OCI-LY7 (cell line): Measurements from ENCODE around the gene BRIP1. TPM values are rescaled to one million over a fixed set of nuclear protein-coding genes. Genes with fewer than 3 reads are reported as not detected.

ENCODE experiments used
- BruUV-seq: library from RNA; stranded (reverse); fragments of 400-500 nt; replicated peaks from 2 replicates; lab custom pipeline; 2021; lab: Mats Ljungman, UMichigan
- CTCF ChIA-PET: fragments of 300-600 bp; sonication (Branson Sonifier 250); formaldehyde crosslinking; loops from one replicate; lab custom pipeline; 2022; ENCODE audit warnings: antibody characterized with exemption; ENCODE audit not compliant: unreplicated experiment; lab: Charles Lee
- POLR2A ChIA-PET: fragments of 300-600 bp; sonication (Branson Sonifier 250); formaldehyde crosslinking; loops from one replicate; lab custom pipeline; 2022; ENCODE audit warnings: antibody characterized with exemption; lab: Charles Lee
- DNase-seq: peaks from one replicate; pipeline ENCODE4 v3.0.0-alpha.2; 2015; ENCODE audit warnings: low spot score
- H2AFZ ChIP-seq: fragments of 200-600 bp; sonication (generic), shearing (Covaris generic); 2 replicates; pipeline ENCODE4 v1.6.1; 2014; ENCODE audit warnings: mild to moderate bottlenecking, antibody characterized with exemption, low read length, moderate library complexity
- H3K27ac ChIP-seq: fragments of 200-600 bp; sonication (generic); 2 replicates; pipeline ENCODE4 v1.5.1; 2014; ENCODE audit warnings: mixed run types, low read depth, mild to moderate bottlenecking, moderate library complexity, low read length, inconsistent platforms; ENCODE audit not compliant: poor library complexity, severe bottlenecking
- H3K36me3 ChIP-seq: fragments of 200-600 bp; sonication (generic); 2 replicates; pipeline ENCODE4 v1.6.1; 2014; ENCODE audit warnings: mild to moderate bottlenecking, antibody characterized with exemption, low read length, moderate library complexity, mixed read lengths; ENCODE audit not compliant: insufficient read depth
- H3K4me1 ChIP-seq: fragments of 200-600 bp; sonication (generic); 2 replicates; pipeline ENCODE4 v1.5.1; 2014; ENCODE audit warnings: mild to moderate bottlenecking, low read length; ENCODE audit not compliant: insufficient read depth, poor library complexity, severe bottlenecking
- H3K4me2 ChIP-seq: fragments of 200-600 bp; sonication (generic); 2 replicates; pipeline ENCODE4 v1.6.1; 2014; ENCODE audit warnings: mild to moderate bottlenecking, low read length
- H3K4me3 ChIP-seq: fragments of 200-600 bp; sonication (generic); 2 replicates; pipeline ENCODE4 v1.5.1; 2014; ENCODE audit warnings: mild to moderate bottlenecking, low read depth, low read length; ENCODE audit not compliant: poor library complexity, severe bottlenecking
- H3K79me2 ChIP-seq: fragments of 200-600 bp; sonication (generic); 2 replicates; pipeline ENCODE4 v1.6.1; 2016; ENCODE audit warnings: low read depth, mild to moderate bottlenecking, low read length, moderate library complexity, mixed read lengths; ENCODE audit not compliant: insufficient read depth
- H3K9me2 ChIP-seq: fragments of 200-600 bp; sonication (generic); 2 replicates; pipeline ENCODE4 v1.6.1; 2016; ENCODE audit warnings: mild to moderate bottlenecking, low read length, mixed read lengths; ENCODE audit not compliant: insufficient read depth
- H3K9me3 ChIP-seq: fragments of 200-600 bp; sonication (generic); 2 replicates; pipeline ENCODE4 v1.6.1; 2014; ENCODE audit warnings: mild to moderate bottlenecking, mixed run types, low read length, mixed read lengths
- H4K20me1 ChIP-seq: fragments of 200-600 bp; sonication (generic); 2 replicates; pipeline ENCODE4 v1.6.1; 2014; ENCODE audit warnings: mild to moderate bottlenecking, antibody characterized with exemption, low read length, moderate library complexity, mixed read lengths; ENCODE audit not compliant: insufficient read depth
- EZH2phosphoT487 ChIP-seq: fragments of 200-600 bp; sonication (generic); IDR thresholded peaks from 2 replicates; pipeline ENCODE4 v1.6.1; 2018; ENCODE audit warnings: low read depth, borderline replicate concordance, mild to moderate bottlenecking, mixed run types, antibody characterized with exemption, low read length, moderate library complexity, mixed read lengths
- intact Hi-C: fragments of 100-400 bp; cut with micrococcal nuclease; formaldehyde crosslinking; loops from one replicate; pipeline ENCODE4 v1.10.0; 2022; ENCODE audit not compliant: unreplicated experiment
- total RNA-seq, 2 experiments: library from RNA; depleted of rRNA in 1 of 2; stranded (reverse); fragments of >200 nt in 1 of 2; shearing (Covaris generic) in 1 of 2; gene quantifications; 2 replicates each; pipeline ENCODE4 v1.2.3, GENCODE V29; 2014 to 2022
- TF ChIP-seq, protein P1 (sequence below): fragments of 200-600 bp; sonication (generic); conservative IDR thresholded peaks from 2 replicates; pipeline ENCODE4 v1.5.1; 2014; ENCODE audit warnings: mild to moderate bottlenecking, antibody characterized with exemption, low read length, moderate library complexity, mixed read lengths

Gene BRIP1
- total RNA-seq, 2 experiments from 2014 or later, result 32.5 to 33.8 TPM

DNA sequence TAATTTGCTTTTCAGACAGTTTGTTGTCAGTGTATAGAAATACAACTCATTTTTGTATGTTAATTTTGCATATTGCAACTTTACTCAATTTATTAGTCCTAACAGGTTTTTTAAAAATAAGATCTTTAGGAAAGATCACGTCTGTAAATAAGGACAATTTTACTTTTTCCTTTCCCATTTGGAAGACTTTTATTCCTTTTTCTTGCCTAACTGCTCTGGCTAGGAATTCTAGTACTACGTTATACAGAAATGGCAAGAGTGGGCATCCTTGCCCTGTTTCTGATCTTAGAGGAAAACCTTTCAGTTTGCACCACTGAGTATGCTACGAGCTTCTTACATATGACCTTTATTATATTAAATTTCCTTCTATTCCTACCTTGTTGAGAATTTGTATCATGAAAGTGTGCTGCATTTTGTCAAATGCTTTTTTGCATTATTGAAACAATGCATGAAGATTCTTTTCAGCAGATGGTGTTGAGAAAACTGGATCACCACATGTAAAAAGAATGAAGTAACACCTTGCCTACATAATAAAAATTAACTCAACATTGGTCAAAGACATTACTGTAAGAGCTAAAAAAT is 113.4 kb downstream of the BRIP1 start:
- CTCF ChIA-PET, result no interaction called here
- H3K79me2 ChIP-seq, result no peaks in the 10 kb centered on the region

DNA sequence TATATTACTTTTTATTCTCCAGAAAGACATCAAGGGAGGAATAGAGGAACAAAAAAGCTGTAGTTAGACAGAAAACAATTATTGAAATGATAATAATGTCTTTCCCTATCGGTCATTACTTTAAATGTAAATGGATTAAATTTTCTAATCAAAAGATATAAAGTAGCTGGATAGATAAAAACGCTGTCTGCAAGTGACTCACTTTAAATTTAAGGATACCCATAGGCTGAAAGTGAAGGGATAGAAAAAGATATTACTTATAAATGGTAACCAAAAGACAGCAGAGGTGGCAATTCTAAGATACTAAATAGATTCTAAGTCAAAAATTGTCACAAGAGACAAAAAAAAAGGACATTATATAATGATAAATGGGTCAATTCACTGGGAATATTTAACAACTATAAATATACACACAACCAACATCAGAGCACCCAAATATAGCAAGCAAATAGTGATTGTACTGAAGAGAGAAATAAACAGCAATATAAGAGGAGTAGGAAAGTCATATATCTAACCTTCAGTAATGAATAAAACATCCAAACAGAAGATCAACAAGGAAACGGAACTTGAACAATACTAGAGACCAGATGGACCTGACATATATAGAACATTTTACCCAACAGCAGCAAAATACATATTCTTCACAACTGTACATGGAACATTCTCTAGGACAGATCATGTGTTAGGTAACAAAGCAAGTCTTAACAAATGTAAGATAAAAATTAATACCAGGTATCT is 116.9 kb downstream of the BRIP1 start:
- no peaks in the 10 kb centered on the region for H4K20me1 ChIP-seq
- peaks cover 86% of the 10 kb centered on the region for H3K36me3 ChIP-seq
- H3K79me2 ChIP-seq, result no peaks in the 10 kb centered on the region
- BruUV-seq, result no TSS peak
- intact Hi-C loops, result no loop called here
- CTCF ChIA-PET, result no interaction called here
- peaks cover 16% of the 10 kb centered on the region for H3K9me3 ChIP-seq
- H3K4me3 ChIP-seq, result no peak overlapping the region
- H3K27ac ChIP-seq, result no peak overlapping the region
- no peak overlapping the region for H3K4me2 ChIP-seq
- H3K9me2 ChIP-seq, result no peaks in the 10 kb centered on the region
- TF ChIP-seq, protein P1, sequence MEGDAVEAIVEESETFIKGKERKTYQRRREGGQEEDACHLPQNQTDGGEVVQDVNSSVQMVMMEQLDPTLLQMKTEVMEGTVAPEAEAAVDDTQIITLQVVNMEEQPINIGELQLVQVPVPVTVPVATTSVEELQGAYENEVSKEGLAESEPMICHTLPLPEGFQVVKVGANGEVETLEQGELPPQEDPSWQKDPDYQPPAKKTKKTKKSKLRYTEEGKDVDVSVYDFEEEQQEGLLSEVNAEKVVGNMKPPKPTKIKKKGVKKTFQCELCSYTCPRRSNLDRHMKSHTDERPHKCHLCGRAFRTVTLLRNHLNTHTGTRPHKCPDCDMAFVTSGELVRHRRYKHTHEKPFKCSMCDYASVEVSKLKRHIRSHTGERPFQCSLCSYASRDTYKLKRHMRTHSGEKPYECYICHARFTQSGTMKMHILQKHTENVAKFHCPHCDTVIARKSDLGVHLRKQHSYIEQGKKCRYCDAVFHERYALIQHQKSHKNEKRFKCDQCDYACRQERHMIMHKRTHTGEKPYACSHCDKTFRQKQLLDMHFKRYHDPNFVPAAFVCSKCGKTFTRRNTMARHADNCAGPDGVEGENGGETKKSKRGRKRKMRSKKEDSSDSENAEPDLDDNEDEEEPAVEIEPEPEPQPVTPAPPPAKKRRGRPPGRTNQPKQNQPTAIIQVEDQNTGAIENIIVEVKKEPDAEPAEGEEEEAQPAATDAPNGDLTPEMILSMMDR, result no peak
- no peak for TF ChIP-seq EZH2phosphoT487
- no peak for DNase-seq
- H3K4me1 ChIP-seq, result no peaks in the 10 kb centered on the region
- no peak overlapping the region for H2AFZ ChIP-seq
- POLR2A ChIA-PET, result interaction anchor here (0.9 to 1.5 kb wide), 2 partner anchors 9 to 18 kb away, joined by 3 to 6 read pairs; no protein-coding TSS in a partner anchor

More for the DNA sequence above, 113.4 kb downstream of the BRIP1 start:
- TF ChIP-seq, protein P1, result no peak
- TF ChIP-seq EZH2phosphoT487, result no peak
- Histone ChIP-seq H3K4me2 (no peak overlapping the region), H3K4me1 (no peaks in the 10 kb centered on the region), H4K20me1 (no peaks in the 10 kb centered on the region), H3K9me3 (peaks cover 16% of the 10 kb centered on the region), H3K9me2 (no peaks in the 10 kb centered on the region), H2AFZ (no peak overlapping the region), H3K4me3 (no peak overlapping the region), H3K36me3 (peaks cover 77% of the 10 kb centered on the region), H3K27ac (no peak overlapping the region)
- POLR2A ChIA-PET, result no interaction called here
- no peak for DNase-seq
- no TSS peak for BruUV-seq
- intact Hi-C loops, result no loop called here

DNA sequence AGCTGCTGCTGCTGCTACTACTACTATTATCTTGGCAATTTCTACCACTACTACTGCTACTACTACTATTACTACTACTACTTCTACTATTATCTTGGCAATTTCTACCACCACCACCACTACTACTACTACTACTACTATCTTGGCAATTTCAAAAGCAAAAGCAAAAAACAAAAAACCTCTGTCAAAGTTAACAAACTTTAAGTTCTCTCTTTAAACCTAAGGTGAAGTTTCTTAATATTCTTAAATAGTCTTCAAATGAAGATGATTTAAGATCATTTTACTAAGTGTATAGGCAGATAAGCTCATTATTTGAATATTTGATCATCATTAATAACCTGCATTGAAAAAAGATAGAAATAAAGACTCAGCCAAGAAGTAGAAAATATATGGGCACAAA is 118.5 kb downstream of the BRIP1 start:
- Histone ChIP-seq H3K4me2 (no peak overlapping the region), H3K36me3 (peaks cover 89% of the 10 kb centered on the region), H3K27ac (no peak overlapping the region), H3K9me2 (no peaks in the 10 kb centered on the region), H4K20me1 (no peaks in the 10 kb centered on the region), H3K9me3 (peaks cover 16% of the 10 kb centered on the region), H3K4me1 (no peaks in the 10 kb centered on the region), H3K4me3 (no peak overlapping the region), H2AFZ (no peak overlapping the region), H3K79me2 (no peaks in the 10 kb centered on the region)
- no peak for DNase-seq
- no peak for TF ChIP-seq EZH2phosphoT487
- TF ChIP-seq, protein P1, result no peak
- intact Hi-C loops, result no loop called here
- no TSS peak for BruUV-seq
- ChIA-PET POLR2A (interaction anchor here (1.5 kb wide), 1 partner anchor 11 kb away, joined by 6 read pairs; no protein-coding TSS in a partner anchor), CTCF (no interaction called here)
